HG03558 (cell line): ENCODE data around the gene QRSL1.
A peak's percentile ranks its signal among the peaks of the same experiment; 100 is the strongest.
"Not testable (repeated sequence)": the region's sequence is repeated elsewhere in the genome, so short reads cannot be mapped to it uniquely, and the experiment has no call there.

Source experiments
- ATAC-seq: cut with Tn5 transposase; IDR thresholded peaks from one replicate; pipeline ENCODE4 v1.9.1; 2021; ENCODE audit warnings: moderate number of reproducible peaks; ENCODE audit not compliant: unreplicated experiment; ENCODE audit errors: extremely low read depth

QRSL1 gene

DNA sequence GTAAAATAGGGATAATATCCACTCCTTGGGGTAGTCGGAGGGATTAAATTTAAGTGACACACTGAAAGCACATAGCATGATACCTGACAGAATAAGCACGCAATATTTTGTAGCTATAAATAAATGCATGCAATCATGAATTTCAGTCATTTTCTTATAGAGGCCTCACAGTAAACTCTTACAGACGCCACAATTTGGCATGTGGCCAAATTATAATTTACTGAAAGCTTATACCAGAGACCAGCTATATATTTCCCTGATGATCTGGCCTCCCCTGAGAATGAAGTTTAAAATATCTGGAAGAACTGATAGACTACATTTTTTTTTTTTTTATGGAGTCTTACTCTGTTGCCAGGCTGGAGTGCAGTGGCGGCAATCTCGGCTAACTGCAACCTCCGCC is 40.9 kb downstream of the QRSL1 start:
- no peak for ATAC-seq

DNA sequence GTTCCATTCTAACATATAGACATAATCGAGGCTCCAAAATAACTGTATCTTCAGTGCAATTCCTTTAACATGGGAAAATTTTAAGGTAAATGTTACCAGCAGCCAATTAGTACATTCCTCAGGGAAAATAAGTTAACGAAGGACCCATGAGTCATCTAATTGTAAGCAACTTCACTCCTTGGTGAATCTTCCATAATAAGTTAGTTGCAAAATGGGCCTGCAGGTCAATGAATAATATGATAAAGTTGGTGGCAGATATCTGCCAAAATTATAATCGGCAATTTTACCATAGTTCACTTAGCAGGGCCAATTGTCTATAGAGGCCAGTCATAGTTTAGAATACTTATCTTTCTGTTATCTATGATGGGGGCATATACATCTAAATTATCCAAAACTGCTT is 42.3 kb downstream of the QRSL1 start:
- ATAC-seq, result no peak

DNA sequence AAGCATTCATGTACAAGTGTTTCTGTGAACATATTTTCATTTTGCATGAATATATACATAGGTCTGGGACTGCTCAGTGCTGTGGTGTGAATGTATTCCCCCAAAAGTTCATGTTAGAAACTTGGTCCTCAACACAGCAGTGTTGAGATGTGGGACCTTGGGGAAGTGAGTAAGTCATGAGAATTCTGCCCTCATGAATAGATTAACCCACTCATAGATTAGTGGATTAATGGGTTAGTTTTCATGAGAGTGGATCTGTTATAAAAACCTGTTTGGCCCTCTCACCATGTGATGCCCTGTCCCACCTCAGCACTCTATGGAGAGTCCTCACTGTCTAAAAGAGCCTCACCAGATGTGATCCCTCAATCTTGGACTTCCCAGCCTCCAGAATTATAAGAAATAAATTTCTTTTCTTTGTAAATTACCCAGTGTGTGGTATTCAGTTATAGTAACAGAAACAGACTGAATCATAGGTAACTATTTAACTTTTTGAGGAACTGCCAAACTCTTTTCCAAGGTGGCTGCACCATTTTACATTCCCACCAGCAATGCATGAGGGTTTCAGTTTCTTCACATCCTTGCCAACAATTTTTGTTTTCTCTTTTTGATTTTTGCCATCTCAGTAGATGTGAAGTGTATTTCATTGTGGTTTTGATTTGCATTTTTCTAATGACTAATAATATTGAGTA is 45.3 kb downstream of the QRSL1 start:
- no peak for ATAC-seq

DNA sequence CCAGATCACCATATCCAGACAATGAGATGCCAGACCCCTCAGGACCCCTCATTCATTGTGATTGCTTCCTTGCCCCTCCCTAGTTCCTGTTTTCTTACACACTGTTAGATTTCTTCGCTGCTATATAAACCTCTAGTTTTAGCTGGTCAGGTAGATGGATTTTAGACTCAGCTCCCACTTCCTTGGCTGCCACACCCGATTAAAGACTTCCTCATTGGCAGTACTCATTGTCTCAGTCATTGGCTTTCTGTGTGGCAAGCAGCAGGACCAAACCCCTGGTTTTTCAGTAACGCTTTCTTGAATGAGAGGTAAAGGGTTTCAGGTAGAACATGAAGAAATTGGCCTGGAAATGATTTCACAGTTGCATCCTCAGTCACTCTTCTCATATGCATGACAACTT is 47.9 kb downstream of the QRSL1 start:
- no peak for ATAC-seq

DNA sequence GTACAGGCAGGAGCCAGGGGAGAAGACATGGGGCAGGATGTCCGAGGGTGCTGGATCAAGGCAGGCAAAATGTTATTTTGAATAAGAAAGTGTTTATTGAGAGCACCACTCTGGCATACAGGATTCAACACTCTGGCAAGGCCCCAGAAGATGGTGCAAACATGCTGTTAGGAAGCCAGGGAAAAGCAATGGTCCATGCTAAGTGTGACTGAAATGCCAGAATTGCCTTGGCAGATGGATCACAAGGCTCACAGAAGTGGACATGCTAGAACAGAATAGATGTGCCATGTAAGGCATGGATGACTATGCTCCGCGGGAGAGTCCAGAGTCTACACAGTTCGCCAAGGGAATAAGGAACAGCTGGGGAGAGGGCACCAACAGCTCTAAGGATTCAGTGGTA is 54.6 kb downstream of the QRSL1 start:
- no peak for ATAC-seq

DNA sequence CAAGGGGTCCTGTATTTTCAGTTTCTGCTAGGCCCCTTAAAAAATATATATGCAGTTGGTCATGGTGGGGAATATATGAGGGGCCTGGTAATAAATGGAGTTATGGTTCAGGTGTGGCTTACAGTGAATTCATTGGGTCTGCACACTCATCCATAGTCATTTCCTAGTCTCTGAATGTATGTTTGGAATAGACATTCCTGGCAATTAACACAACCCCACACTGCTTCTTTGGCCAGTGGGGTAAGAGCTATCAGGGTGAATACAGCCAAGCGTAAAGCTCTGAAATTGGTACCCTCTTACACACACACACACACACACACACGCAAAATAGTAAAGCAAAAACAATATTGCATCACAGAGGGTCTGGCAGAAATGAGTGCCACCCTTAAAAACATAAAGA is 56.5 kb downstream of the QRSL1 start:
- ATAC-seq, result no peak

DNA sequence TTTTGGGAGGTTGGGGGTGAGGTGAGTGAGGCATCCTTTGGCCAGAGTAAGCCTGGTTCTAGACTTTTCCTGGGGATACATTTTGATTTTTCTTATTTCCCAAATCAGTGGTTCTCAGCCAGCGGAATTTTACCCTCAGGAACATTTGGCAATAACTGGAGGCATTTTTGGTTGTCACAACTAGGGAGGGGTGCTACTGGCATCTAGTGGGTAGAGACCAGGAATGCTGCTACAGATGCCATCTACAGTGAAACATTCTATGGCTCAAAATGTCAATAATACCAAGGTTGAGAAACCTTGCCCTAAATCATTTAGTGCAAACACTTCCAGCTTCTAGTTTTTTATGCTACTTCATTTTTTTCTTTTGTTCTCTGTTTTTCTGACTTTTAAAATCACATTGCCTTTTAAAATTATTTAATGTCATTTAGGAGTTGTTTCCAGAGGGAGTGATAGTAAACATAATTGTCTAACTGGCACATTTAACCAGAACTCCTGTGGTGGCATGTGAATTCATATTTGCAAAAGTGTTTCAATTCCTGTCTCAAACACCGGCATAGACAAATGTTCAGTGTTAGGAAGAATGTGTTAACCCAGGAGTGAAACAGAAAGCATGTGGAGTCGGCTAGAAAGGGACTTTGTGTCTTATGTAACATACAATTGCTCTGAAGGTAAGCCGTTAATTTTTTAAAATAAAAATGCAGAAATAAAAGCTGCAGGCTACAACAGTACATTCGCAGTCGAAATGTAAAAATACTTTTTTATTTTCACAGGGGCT is 59.0 kb downstream of the QRSL1 start:
- ATAC-seq, result no peak

DNA sequence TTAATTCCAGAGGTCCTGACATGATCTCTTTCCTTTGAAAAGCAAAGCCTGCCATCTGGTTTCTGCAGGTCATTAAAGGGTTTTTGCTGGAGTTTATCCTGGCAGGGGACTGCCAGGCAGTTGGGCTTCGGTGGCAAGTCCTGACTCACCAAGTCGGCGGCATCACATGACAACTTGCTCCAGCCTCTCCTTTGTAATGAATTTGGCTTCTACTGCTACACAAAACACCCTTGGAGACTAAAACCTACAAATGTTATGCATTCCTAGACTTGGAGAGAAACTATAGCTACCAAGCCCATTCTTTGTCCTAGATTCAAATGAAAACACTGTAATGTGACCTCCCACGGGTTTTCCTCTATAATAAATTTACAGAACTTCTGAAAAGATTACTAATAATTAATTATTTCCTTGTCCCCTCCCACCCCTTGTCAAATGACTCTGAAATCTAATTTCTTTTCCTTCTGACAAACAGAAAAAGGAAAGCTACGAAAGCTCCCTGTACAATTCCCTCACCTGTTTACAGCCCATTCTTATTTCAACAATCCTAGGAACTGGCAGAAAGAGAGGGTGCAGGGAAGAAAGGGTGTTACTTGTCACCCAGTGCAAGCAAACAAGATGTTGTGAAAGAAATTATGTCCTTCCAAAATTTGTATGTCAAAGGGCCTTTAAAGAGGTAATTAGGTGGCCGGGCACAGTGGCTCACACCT is 62.9 kb downstream of the QRSL1 start:
- no peak for ATAC-seq

DNA sequence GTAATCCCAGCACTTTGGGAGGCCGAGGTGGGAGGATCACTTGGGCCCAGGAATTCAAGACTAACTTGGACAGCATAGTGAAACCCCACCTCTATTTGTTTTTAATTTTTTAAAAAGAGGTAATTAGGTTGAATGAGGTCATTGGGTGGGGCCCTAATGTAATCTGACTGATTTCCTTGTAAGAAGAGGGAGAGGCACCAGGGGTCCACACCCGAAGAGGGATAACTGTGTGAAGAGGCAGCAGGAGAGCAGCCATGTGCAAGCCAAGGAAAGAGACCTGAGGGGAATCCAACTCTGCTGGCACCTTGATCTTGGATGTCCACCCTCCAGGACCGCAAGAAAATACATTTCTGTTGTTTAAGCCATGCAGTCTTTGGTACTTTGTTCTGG is 63.4 kb downstream of the QRSL1 start:
- ATAC-seq, result no peak

DNA sequence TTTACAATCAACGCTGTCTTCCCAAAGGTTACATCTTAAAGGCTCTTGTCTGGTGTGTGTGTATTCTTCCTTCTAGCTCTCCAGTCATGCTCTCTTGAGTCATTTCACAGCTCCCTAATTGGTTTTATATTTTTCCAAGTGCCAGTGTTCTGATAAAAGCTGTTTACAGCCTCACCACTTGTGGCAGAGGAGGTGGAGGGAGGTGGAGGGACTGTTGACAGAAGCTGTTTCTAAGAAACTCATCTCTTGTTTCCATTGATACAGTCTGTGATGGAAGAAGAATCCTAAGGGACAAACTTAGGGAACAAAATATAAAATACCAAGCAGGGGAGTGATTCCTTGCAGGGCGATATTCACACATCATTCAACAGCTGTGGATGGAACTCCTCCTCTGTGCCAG is 64.0 kb downstream of the QRSL1 start:
- no peak for ATAC-seq

DNA sequence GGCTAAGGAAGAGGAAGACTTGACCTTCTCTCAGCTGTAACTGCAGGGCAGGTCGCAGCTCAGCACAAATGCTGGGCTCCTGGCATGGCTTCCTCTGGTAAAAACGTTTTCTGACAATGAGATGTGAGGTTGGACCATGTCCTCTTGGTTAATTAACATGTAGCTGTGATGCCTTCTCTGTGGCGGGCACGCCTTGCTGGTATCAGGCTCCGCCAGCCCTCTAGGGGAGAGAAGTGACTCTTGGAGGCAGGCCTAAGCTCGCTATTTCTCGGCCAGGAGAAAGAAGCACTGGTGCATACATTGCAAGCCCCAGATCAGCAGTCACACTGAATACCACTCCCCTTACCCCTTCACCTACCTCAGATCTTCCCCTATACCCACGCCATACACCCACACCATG is 65.0 kb downstream of the QRSL1 start:
- no peak for ATAC-seq

DNA sequence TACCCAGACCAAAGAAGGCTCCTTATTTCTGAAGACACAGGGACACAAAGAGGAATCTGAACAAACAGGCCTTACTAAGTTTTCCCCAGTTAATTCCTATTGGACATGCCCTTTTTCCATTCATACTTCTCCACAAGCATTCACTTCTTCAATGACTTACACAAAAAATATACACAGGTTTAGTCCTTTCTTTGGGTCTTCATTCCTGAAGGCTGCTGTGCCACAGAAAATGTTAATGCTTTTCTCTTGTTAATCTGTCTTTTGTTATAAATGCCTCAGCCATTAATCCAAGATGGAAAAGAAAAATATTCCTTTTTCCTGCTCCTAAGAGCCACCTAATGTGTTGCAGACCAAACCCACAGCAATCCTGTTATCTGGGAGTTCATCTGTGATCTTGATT is 71.2 kb downstream of the QRSL1 start:
- no peak for ATAC-seq

DNA sequence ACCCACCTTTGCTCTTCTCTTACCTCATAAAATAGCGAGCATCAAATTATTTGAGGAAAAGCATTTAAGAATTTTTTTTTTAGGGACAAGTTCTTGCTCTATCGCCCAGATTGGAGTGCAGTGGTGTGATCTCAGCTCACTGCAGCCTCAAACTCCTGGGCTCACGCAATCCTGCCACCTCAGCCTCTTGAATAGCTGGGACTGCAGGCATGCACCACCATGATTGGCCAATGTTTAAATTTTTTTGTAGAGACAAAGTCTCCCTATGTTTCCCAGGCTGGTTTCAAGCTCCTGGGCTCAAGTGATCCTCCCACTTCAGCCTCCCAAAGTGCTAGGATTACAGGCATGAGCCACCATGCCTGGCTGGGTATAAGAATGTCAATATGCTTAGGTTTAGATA is 71.8 kb downstream of the QRSL1 start:
- ATAC-seq, result not testable (repeated sequence)

DNA sequence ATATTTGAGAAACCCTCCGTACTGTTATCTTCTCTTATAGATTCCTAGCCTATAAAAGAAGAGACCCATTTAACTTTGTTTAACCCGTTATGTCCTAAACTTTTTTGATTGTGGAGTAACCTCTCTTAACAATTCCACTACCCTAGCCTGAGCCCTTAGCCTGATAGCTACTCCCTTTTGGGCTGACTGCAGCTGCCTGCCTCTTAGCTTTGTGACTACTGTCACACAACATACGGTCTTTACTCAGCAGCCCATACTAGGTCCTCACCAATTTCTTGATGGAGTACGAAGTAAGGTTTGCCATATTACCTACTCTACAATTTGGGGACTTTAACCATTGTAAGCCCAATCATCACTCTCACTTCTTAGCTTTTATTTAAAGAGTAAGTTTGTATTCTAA is 72.7 kb downstream of the QRSL1 start:
- ATAC-seq, result peak; percentile 16

DNA sequence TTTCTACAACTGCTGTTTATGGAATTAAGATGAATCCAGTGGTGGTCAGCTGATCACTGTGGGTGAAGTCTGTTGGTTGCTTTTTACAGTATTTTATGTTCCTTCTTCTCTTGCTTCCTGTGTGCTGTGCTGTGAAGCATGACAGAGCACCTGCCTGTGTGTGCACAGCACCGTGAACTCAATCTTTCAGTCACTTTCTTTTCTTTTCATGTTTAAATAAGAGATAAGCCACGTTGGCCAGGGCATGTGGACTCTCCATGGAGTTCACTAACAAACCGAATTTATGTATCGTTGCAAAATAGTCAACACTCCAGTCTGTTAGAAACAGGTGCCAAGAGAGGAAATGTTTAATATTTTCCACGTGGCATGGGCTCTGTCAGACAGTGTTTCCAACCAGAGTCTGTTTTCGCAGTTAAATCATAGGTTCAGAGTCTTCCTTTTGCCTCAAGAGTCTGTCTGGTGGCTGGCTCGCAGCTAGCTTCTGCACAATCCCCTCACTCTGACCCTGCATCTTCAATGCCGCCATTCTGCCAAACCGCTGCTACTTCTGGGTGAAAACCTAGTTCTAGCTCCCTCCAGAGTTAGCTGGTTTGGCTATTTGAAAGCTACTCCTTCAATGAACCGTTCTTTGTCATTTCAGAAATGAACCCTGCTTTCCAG is 73.2 kb downstream of the QRSL1 start:
- peak; percentile 97 for ATAC-seq

DNA sequence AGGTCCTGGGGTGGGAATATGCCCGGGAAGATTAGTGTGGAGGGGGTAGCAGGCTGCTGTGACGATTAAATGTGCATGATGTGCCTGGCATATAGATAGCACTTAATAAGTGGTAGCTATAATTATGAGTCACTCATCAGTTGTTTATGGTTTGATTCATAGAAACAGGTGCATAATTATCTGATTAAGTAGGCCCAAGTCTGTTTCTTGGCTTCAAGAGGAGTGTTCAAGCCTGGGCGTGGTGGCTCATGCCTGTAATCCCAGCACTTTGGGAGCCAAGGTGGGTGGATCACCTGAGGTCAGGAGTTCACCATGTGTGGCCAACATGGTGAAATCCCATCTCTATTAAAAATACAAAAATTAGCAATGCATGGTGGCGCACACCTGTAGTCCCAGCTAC is 74.9 kb downstream of the QRSL1 start:
- no peak for ATAC-seq

DNA sequence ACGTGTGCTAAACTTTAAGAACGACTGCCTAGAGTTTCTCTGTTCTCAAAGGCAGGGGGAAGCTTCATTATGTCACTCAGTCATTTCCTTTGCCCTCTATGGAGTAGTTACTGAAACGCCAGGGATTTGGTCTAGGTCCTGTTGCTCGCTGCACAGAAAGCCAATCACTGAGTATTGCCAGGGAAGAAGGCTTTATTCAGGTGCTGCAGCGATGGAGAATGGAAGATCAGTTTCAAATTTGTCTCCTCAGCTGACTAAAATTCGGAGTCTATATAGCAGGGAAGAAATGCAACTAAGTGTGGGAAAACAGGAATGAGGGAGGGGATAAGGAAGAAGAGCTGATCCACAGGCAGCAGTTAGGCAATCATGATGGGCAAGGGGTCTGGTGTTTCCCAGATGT is 75.8 kb downstream of the QRSL1 start:
- ATAC-seq, result no peak

DNA sequence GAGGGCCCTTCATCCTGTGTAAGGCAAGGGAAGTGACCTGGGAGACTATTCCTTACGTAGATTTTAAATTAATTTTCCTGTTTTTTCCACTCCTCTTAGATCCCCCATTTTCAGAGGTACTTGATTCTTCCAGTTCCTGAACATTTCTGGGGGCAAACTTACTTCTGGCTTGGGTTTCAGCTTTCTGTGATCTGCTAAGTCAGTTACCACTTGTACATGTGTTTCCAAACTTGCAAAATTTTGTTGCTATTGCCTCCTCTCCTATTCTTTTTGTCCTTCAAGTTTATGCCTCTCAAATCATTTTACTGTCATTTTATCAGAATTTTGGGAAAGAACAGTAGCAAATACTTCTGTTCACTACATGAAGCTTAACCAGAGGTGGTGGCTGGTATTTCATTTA is 81.2 kb downstream of the QRSL1 start:
- ATAC-seq, result no peak

DNA sequence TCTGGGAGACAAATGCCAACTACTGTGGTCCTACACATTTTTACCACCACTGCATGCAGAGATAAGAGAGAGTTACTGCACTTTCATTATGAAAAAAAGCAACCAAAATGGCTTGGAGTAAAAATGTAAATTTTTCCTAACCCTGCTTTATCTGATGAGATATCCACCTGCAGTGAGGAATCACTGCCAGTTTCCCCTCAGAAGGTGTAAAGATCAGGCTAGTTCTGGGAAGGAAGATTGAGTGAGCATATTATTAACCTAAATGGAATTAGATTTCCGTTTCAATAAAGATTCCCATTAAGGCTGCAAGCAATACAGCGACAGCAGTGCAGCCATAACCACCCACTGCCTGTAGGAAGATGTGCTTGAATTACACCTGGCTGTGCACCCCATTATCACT is 84.9 kb downstream of the QRSL1 start:
- no peak for ATAC-seq

DNA sequence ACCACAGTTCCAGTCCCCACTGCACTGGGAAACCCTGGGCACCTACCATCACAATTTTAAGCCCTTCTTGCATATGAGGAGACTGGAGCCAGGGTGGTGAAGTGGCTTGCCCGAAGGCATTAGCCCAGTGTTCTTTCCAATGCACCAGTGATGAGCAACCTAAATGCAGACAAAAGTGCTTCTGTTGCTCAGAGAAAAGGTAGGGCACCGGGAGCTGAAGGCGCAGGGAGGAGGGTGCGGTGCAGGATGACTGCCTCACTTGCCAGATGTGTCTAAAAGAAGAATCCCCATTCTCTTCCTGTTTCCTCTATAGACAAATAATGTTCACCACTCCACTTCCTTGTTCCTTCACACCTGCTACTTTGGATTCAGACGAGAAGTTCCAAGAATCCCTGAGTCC is 86.5 kb downstream of the QRSL1 start:
- ATAC-seq, result no peak

DNA sequence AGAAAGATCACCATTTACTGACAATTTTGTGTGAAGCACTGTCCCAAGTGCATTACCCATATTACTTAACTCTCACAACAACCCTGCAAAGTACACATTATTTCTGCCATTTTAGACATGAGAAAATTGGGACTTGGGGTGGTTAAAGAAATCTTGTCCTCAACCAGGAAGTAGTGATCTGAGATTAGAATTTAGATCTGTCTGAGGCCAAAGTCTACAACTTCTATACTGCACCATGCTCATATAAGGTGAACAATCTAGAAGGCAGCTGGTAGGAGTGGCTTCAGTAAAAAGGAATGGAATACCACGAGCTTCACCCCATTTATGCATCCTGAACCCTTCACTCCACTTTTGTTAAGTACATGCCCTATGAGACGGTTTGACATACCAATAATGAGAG is 87.6 kb downstream of the QRSL1 start:
- ATAC-seq, result no peak
